ENCODE results near the gene PLEK2.
"Not testable (repeated sequence)": the region's sequence is repeated elsewhere in the genome, so short reads cannot be mapped to it uniquely, and the experiment has no call there.

The PLEK2 gene

DNA sequence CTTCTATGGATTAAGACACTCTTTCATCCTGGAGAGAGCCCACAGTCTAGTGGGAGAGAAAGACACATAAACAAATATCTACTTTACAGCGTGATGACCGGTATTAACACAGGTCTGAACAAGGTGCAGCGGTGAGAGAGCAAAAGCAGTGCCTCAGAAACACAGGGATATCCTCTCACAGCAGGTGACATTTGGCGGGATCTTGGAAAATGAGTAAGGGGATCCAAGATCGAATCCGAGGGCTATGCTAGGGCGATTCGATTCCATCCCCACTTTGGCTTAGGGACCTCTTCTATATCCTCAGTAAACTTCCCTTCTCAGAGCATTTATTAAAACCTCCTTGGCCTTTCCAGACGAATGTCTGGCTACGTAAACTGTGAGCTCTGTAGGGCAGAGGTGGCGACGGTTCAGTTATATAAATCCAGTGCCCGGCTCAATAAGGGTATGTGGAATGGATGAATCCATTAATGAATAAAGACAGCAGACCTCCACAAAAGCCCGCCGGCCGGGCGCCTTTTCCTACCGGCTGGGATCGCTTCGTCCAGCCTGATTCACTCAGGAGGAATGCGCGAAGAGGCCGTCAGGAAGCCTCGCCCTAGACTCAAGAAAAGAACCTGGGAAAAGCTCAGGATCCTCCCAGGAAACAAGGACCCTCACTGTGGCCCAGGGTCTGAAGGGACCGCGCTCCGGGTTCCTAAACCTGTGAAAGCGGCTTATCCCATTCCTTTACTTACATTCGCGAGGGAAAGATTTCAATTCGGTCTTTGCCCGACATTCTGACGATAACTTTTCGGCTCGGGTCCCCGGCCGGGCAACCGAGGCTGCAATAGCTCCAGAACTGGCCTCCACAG, 52.8 kb downstream of the PLEK2 start:
- DNase-seq (ENCODE audit: low spot score): peak; percentile 78

DNA sequence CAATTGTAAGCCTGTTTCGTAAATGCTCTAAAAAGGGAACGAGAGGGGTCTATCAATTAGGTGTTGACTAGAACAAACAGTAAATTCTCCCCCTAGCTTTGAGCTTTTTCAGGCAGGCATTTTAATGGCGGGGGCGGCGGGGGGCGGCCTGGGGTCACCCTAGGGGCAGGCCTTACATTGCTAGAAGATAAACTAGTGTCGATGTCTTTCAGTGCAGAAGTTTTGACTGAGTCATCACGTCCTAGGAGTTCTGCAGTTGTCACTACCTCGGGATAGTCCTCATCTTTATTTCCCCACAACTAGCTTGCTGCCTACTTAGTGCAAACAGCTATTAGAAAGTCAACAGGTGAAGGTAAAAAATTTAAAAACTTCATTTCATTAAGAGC, 54.0 kb downstream of the PLEK2 start:
- DNase-seq (ENCODE audit: low spot score): peak; percentile 33

DNA sequence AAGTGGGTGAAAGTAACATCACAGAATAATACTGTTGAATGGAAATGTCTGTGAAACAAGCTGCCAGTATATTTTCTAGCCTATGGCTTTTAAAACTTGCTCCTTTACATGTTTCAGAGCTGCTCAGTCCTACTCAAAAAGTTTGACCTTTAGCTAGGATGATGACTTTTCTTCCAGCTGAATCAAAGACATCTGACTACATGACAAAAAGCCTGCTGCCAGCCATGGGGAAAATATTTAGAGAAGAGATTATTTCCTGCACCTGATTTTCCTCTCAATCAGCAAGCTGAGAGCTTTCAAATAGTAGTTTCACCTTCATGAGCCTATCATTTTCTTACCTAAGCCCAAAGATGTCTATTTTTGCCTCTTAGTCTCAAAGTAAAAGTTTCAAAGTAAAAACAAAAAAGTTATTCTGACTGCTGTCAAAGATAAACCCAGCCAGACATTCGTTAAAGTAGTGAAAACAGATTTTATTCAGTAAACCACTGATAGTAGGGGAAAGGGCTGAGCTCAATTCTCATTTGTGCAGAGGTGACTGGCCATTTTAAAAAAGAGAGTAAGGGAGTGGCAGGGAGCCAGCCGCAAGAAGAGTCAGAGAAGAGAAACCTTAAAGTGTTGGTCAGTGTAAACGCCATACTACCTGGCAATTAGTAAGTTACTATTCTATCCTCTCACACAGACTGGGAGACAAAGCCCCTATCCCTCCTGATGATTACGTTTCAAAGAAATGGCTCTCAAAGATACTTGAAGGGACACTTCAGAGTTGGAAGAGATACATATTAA, 54.6 kb downstream of the PLEK2 start:
- DNase-seq (ENCODE audit: low spot score): peak; percentile 13

DNA sequence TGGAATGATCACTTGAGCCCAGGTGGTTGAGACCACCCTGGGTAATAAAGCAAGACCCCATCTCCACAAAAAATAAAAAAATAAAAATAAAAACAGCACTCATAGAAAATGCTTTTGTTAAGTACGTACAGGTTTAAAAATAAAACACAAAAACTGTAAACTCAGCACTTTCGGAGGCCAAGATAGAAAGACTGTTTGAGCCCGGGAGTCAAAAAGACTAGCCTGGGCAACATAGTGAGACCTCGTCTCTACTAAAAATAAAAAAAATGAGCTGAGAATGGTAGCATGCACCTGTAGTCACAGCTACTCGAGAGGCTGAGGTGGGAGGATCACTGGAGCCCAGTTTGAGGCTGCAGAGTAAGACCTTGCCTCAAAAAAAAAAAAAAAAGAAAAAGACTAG, 59.9 kb downstream of the PLEK2 start:
- DNase-seq (ENCODE audit: low spot score): no peak

DNA sequence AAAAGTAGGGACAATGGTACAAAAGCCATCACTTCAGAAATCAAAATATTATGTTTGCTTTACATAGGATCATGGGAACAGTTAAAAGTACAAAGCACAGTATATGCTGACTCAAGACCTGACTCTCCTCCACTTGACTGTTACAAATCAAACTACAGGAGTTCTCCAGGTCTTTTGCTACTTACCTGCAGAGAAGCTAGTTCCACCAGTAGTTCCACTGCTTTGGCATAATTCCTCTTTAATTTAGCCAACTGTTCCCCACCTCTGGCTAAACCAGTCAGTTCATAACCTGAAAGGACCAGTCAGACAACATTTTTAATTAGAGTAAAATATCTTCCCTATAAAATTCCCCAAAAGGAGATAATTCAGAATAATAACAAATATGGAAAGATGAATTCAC, 66.4 kb downstream of the PLEK2 start:
- DNase-seq (ENCODE audit: low spot score): no peak

DNA sequence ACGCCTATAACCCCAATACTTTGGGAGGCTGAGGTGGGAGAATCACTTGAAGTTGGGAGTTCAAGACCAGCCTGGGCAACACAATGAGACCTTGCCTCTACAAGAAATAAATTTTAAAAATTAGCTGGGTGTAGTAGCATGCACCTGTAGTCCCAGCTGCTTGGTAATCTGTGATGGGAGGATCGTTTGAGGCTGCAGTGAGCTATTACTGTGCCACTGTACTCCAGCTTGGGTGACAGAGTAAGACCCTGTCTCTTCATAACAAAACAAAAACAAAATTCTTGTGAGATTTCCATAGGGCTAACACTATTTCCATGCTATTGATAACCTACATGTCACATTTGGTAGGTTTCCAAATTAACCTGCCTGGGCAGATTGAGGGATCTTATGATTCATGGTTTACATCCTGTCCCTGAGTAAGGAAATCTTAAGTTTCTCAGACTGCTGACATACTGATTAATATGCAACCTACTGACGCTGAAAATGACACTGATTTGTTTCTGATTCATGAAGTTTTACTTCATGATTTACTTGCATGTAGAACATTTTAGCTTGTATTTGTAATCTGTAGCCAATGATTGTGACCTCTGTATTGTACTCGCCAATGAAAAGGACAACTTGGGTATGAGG, 68.2 kb downstream of the PLEK2 start:
- DNase-seq (ENCODE audit: low spot score): peak; percentile 76

DNA sequence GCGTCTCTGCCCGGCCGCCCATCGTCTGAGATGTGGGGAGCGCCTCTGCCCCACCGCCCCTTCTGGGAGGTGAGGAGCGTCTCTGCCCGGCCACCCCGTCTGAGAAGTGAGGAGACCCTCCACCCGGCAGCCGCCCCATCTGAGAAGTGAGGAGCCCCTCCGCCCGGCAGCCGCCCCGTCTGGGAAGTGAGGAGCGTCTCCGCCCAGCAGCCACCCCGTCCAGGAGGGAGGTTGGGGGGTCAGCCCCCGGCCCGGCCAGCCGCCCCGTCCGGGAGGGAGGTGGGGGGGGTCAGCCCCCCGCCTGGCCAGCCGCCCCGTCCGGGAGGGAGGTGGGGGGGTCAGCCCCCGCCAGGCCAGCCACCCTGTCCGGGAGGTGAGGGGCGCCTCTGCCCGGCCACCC, 70.7 kb downstream of the PLEK2 start:
- not testable (repeated sequence) for DNase-seq (ENCODE audit: low spot score)
